HG03342 (cell line): Measurements from ENCODE around the gene SLC12A6.
"Not testable (repeated sequence)": the region's sequence is repeated elsewhere in the genome, so short reads cannot be mapped to it uniquely, and the experiment has no call there.

ENCODE experiments used
- ATAC-seq: cut with Tn5 transposase; IDR thresholded peaks from one replicate; pipeline ENCODE4 v1.9.1; 2021; ENCODE audit warnings: mild to moderate bottlenecking, moderate library complexity; ENCODE audit not compliant: unreplicated experiment

The SLC12A6 gene

DNA sequence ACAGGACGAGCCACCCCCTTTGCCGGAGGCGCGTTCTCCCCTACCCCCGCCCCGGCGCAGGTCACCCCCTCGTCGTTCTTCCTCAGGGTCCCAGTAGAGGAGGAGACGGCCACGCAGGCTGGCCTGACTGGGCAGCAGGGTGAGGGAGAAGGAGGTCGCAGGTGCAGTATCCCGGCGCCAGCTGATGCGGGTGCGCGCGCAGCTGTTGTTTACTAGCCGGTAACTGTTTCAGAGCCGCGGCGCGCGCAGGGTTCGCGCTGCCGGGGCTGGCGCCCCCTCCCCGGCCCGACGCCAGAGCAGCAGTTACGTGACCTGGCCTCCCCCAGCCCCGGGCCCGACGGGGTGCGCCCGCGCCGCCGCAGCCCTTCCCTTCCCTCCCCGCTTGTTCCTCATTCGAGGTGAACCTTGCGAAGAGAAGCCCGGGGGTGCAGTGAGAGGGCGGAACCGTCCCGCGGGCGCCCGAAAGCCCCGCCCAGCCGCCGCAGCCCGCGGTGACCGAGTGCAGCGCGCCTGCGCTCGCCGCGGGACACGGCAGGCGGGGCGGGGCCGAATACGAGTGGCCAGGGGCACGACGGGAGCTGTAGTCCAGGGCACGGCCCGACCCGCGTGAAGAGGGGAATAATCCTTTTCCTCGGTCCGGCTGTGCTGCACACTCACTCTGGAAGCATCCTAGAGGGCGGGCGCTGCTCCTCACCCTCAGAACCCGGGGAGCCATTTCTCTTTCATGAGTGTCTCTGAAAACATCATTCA is at the start of gene SLC12A6:
SLC12A6 (minus strand) TSS at position 225 of the 750 bp plus-strand sequence. CDS start 1,101 bp downstream, outside the sequence.
- peak; percentile 68 for ATAC-seq

DNA sequence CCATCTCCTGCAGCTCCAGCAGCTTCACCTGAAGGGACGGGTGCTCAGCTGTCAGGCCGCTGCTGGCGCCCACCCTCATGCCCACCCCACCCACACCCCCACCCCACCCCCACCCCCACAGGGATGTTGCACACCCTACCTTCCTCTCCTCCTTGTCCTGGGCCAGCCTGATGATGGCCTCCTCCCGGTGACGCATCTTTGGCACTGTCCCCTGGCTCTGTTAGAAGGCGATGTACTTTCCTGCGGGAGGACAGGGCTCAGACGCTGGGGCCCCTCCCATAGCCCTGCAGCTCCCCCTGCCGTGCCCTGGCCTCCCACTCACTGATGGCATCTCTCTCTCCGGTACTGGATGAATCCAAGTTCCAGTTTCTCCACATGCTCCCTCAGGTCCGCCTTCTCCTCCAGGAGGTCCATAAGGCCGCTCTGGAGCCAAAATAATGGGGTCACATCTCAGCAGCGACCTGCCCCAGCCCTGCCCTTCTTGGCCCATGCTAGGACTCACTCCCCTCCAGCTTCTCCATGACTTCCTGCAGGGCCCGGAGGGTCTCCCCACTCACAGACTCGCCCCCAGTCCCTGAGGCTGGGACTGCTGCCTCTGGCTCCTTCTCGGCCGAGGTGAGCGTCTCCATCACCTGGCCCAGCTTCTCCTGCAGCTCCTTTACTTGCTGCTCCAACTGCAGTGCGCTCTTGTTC is 44.4 kb upstream of the SLC12A6 start:
- not testable (repeated sequence) for ATAC-seq

DNA sequence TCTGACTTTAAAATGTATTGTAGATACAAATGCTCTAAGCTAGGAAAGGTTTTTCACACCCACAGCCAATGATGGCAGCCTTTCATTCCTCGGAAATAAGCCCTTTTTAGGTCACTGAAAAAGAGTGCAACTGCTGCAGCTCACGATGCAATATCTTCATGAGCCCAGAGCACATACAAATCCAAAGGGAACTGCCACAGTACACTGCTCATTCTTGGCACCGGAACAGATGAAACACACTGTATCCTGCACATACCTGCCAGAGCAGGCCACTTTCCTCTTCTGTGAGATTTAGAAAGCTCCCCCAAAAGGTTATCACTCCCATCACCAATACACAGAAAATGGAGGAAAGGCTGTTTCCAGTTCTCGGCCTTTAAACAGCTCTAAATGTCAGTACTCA is 42.9 kb upstream of the SLC12A6 start:
- not testable (repeated sequence) for ATAC-seq

DNA sequence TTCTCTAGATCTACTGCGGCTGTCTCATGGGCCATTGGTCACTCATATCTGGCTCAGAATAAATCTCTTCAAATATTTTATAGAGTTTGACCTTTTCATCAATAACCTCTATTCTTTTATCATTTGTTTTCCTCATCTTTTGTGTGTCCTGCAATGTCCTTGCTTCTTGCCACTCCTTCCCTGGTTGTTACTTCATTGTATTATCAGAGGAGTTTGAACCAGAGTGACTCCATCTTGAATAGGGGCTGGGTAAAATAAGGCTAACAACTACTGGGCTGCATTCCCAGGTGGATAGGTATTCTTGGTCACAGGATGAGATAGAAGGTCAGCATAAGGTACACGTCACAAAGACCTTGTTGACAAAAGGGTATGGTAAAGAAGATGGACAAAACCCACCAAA is 39.3 kb upstream of the SLC12A6 start:
- ATAC-seq = no peak

DNA sequence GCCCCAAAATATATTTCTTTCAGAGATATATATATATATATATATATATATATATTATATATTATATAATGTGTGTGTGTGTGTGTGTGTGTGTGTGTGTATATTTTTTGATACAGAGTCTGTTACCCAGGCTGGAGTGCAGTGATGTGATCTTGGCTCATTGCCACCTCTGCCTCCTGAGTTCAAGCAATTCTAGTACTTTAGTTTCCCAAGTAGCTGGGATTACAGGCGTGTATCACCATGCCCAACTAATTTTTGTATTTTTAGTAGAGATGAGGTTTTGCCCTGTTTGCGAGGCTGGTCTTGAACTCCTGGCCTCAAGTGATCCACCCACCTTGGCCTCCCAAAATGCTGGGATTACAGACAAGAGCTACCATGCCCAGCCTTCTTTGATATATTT is 38.0 kb upstream of the SLC12A6 start:
- not testable (repeated sequence) for ATAC-seq

DNA sequence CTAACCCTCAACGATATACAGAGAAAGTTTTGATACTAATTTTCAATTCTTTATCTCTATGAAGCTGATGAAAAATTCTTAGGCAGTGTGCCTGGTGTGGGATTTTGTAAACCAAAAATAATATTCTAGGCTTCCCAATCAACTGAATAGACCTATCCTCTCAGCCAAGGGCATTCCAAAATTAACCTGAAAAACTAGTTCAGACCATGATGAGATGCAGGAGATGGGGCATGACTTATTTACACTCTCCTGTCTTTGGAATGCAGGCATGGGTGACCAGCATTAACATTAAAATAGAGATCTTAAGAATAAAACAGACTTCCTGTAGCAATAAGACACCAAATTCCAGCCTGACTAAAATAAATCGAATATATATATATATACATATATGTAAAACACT is 37.2 kb upstream of the SLC12A6 start:
- ATAC-seq = no peak

DNA sequence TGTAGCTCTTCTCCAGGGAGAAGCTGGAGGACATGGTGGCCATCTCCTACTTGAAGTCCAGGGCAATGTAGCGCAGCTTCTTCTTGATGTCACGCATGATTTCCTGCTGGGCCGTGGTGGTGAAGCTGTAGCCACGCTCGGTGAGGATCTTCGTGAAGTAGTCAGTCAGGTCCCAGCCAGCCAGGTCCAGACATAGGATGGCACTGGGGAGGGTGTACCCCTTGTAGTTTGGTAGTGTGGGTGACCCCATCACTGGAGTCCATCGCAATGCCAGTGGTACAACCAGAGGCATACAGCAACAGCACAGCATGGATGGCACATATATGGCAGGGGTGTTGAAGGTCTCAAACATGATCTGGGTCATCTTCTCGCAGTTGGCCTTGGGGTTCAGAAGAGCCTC is 36.4 kb upstream of the SLC12A6 start:
- no peak for ATAC-seq

DNA sequence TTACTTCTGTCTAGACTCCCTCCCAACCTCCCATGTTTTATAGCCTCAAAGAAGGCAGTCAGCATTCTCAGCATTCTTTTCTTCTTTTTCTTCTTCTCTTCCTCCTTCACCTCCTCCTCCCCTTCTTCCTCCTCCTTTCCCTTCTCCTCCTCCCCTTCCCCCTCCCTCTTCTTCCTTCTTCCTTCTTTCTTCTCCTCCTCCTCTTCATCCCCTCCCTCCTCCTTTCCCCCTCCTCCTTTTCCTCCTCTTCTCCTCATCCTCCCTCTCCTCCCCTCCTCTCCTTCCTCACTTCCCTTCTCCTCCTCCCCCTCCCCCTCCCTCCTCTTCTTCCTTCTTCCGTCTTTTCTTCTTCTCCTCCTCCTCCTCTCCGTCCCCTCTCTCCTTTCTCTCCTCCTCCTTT is 33.1 kb upstream of the SLC12A6 start:
- ATAC-seq = no peak

DNA sequence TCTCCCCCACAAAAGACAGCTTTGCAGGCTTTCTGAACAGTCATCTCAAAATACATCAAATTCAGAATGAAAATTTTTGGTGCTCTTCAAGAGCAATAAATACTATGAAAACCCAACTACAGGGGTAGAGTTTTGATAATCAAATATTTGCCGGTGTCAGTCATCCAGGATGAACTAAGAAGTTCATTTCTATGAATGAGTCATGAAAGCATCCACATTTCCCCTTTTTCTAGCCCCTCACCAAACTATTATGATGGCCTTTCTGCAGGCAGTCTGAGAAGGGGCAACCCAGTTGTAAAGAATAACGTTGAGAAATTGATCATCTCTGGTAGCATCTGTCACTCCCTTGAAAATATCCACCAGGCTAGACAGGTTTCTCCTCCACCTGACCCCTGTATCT is 32.5 kb upstream of the SLC12A6 start:
- no peak for ATAC-seq

DNA sequence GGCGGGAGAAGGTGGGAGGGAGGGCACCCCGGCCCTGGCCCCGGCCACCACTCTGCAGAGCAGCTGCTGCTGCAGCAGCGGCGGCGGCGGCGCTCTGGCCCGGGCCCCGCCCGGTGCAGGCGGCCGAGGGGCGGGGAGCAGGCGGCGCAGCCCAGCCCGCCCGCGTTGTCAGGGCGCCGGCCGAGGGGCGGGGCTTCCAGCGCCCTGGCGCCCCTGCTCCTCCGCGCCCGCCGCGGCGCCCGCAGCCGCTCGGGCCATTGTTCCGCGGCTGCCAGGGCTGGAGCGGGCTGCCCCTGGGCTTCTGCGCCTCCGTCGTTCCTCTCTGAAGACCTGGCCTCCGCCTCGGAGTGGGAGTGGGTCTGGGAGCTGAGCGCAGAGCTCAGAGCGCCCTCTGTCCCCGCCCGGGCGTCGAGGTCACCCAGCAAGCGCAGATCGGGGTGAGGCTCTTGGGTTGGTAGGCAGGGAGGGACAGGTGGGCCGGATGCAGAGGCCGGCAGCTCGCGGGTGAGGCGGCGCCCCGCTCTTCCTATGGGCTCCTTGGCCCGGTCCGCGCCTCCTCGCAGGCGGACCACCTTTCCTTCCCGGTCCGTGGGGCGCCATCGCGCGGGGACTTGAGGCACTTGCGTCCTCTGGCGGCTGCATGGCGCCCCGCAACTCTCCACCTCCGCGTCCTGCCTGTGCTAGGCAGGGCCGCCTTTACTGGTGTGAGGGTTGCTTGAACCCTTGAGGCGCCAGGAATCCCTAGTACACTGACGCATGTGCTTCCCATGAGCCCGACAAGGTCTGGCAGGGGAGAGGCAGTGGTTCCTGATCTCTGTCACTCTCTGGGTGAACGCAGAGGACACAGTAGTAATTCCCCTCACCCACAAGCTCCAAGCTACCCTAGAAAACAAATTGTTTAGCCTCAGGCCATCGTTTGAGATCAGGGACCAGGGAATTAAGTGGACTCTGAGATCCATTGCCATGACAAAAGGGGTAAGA is 29.8 kb upstream of the SLC12A6 start, which contains the start of gene LPCAT4:
LPCAT4 (minus strand) TSS at position 96 of the 981 bp plus-strand sequence. CDS start 96 bp downstream, outside the sequence.
- ATAC-seq = peak; percentile 74

DNA sequence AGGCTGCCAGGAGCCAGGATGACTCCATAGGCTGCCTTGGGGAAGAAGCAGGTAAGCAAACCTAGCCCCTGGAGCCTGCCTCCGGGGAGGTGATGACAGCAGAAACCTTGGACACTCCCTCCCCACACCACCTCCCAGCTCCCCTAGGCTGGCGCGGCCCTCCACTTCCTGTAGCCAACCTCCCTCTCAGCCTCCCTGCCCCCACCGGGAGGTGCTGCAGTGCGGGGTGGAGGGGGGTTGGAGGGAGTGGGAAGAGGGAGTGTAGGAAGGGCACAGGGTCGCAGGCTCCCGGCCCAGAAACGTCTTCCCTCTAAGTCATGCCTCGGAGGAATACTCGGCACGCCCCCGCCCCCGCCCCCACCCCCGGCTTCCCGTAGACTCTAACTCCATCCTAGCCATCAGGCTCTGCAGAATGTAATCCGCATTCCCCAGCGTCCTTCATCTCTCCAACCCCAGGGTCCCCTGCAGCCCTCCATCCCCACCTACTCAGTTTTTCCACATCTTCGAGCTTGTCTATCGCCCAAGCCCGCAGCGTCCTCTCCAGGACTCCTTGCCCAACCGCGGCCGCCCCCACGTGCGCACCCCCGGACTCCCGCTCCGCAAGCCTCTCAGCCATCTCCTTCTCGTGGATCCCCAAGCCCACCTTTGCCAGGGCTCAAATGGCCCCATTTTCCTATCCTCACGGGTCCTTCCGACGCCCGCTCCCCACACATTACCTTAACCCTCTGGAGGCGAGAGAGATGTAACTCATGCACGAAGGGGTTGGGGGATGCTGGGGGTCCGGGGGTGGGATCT is 28.9 kb upstream of the SLC12A6 start:
- ATAC-seq = no peak

DNA sequence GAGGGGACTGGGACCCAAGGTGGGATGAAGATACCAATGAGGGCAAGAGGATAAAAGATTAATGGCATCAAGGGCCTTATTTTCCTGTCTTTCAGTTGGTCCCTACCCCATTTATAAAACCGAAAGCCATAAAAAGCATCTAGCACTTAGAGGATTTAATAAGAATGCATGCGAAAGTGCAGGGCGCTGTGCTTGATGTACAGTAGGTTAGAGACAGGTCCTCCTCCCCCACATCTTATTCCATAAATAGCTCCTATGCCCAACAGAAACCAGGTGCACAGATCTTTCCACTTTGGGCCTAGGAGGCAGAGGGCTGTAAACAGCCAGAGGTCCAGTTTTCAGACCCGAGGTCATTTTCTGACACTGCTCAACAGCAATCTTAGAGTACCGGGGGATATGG is 28.3 kb upstream of the SLC12A6 start:
- ATAC-seq = no peak

DNA sequence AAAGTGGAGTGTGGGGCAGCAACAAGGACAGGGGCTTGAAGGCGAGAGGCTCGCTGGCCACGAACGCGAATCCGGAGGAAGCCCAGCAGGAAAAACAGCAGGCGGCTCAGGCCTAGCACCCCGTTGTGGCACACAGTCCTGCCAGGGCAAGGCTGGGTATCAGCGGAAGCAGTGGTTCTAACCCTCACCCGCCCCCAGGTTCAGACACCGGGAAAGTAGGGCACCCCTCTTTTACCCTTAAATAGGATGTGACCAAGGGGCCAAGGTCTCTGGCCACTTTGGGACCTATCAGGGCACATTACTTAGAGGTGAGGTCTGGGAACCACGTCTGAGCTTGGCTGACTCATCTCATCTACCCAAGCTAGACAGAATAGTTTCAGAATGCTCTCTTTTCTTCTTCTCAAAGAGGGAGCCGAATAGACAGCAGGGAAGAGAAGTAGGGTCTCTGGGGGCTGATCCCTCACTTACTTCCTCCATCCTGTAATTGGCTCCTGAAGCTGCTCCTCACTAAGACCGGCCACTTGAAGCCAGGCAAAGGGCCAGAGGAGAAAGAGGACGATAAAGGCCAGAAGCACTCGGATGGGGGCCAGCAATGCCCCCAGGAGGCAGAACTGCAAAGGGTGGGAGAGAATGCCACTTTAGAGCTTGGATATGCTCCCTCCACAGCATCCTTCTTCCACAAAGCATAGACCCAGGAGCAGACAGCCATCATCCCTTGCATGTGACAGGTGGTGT is 27.7 kb upstream of the SLC12A6 start:
- ATAC-seq = no peak

DNA sequence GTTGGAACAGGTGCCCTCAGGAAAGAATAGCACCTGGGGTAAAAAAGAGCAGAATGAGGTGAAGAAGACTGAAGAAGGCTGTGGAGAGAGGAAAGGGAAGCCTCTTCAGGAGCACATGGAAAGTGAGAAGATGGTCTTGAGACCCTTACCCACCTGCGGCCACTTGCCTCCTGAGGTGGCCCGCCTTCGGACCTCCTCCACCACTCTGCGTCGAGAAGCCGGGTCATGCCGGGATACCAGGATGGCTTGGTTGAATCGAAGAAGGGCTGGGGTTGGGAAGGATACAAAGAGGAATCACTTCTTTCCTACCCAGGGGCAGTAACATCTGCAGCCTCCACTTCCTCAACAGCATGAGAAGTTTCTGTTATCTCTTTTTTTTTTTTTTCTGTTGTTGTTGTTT is 26.5 kb upstream of the SLC12A6 start:
- ATAC-seq = no peak

DNA sequence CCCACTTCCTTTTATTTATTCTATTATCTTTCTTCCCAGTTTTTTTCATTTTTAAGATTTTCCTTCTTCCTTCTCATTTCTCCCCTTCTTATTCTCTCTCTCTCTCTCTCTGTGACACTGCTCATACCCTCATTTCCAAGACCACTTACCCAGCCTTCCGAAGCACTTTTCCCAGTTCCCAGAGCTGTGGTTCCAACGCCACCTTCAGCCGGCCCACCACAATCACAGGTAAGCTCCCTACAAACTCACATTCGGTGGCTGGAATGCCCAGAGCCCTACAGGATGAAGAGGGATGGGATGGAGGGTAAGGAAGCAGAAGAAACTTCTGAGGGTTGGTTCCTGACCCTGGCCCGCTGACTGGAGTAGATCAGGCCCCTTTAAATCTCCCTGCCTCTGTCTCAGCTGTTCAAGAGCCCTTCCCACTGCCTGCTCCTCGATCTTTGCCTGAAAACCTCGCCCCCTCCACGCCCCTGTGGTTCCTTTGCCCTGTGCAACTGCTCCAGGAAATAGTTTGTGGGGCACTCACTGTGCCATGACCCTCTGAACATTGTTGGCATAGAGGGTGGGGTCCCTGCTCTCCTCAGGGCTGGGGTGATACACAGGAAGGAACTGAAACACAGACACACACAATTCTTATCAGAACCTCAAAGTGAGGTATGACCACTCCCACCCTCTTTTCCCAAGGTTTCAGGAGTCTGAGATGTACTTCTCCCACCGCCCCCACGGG is 24.6 kb upstream of the SLC12A6 start:
- ATAC-seq = no peak

DNA sequence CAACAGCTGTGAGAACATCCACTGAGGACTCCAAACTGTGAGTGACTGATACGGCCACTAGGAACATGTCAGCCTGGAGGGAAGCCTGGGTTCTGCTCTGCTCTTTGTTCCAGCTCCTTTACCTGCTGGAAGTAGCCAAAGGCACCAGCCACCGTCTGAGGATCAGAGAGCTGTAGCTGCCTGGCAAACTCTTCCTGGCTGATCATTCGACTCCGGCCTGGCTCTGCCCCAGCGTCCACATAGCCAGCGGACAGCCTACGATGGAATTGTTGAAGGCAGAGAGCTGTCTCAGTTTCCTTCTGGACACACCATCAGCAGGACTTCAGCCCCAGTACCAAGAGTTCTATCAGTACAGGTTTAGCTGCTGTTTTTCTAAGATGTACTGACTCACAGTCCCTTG is 23.7 kb upstream of the SLC12A6 start:
- ATAC-seq = no peak

DNA sequence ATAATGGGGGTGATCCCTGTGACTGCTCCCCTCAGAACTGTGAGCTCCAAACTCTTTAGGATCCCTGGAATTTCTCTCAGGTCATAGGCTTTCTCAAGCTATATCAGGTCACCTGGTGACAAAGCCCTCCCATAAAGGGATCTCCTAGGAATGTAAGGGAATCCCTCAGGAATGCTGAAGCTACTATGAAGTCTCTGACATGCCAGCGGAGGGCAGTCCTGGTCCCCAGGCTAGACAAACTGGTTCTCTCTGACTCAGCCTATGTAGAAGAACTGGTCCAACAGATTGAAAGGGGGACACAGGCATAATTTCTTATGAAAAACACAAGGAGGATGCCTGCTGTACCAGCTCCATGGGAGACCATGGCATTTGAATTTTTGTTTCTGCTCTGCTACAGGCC is 22.7 kb upstream of the SLC12A6 start:
- no peak for ATAC-seq

DNA sequence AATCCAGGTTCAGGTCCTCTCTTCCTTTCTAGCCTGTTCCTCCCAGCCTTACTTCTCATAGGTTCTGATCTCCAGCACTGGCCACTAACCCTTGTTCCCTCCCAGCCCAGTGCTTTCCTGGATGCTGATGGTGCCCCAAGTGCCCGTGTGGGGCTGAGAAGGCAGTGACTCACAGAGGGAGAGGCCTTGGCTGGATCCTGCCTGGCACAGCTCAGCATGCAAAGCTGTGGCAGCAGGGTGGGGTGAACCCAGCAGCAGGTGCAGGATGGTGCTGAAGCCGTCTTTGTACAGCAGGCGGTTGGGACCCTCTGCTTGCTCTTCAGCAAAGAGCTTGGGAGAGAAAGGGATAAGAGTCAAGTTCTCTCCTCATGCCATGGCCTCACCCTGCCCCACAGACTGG is 21.8 kb upstream of the SLC12A6 start:
- no peak for ATAC-seq

DNA sequence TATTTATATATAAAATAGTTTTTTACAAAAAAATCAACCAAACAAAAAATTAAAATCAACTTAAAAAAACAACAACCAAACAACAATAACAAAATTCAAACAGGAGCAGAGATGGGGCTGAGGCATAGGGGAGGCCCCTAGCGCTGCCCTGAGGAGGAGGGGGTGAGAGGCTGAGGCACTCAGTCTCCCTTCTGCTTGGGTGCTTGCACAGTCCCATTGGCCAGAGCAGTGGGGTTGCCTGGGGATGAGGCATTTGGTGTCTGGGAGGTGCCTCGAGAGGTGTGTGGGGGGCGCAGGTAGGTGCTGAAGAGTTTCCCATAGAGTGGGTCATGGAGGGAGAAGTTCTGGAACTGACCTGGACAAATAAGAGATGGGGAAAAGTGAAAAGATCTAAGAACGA is 21.4 kb upstream of the SLC12A6 start:
- no peak for ATAC-seq
